Measurements from ENCODE around the gene OBSCN. TPM values are rescaled to one million over a fixed set of nuclear protein-coding genes. Genes with fewer than 3 reads are reported as not detected.

OBSCN gene
- total RNA-seq, 2 experiments from 2014 or later: 13.7 to 14.9 TPM

DNA sequence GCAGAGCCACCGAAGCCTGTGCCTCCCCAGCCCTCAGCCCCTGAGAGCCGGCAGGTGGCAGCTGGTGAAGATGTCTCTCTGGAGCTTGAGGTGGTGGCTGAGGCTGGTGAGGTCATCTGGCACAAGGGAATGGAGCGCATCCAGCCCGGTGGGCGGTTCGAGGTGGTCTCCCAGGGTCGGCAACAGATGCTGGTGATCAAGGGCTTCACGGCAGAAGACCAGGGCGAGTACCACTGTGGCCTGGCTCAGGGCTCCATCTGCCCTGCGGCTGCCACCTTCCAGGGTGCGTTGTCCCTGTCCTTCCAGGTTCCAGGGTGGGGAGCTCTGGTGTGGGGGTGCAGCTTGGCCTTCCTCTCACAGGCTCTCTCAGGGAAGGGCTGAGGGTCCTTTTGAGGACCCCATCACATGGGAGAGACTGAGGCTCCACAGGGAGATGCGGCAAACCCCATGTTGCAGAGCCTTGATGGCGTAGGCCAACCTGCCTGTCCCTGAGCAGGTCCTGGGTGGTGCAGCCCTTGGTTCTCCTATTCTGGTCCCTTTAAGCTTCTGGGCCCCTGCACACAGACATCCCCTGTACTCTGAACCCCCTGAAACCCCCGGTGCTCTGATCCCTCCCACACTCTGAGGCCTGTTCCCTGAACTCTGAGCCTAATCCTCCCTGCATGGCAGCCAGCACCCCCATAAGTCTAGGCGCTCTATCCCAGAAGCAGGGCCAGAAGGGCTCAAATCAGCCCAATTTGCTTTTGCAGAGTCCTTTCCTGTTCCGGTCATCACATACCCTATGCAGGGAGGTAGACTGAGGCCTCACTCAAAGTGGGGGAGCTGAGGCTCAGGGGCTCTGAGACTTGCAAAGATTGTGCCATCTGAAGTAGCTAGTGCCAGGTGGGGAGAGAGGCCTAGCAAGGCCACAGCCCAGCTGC is 110.3 kb downstream of the OBSCN start:
- no peak overlapping the region for H3K4me3 Mint-ChIP-seq
- no peaks in the 10 kb centered on the region for H3K27me3 Mint-ChIP-seq
- no peak for DNase-seq
- H3K36me3 Mint-ChIP-seq: peaks cover under 1% of the 10 kb centered on the region
- H3K27ac Mint-ChIP-seq: no peak overlapping the region
- no peaks in the 10 kb centered on the region for H3K4me1 Mint-ChIP-seq
- no peaks in the 10 kb centered on the region for H3K9me3 Mint-ChIP-seq

DNA sequence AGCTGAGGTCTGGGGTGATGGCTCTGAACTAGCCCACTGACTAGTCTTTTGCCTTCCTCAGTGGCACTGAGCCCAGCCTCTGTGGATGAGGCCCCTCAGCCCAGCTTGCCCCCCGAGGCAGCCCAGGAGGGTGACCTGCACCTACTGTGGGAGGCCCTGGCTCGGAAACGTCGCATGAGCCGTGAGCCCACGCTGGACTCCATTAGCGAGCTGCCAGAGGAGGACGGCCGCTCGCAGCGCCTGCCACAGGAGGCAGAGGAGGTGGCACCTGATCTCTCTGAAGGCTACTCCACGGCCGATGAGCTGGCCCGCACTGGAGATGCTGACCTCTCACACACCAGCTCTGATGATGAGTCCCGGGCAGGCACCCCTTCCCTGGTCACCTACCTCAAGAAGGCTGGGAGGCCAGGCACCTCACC is 111.0 kb downstream of the OBSCN start:
- no peaks in the 10 kb centered on the region for H3K4me1 Mint-ChIP-seq
- no peaks in the 10 kb centered on the region for H3K36me3 Mint-ChIP-seq
- H3K4me3 Mint-ChIP-seq: no peak overlapping the region
- no peaks in the 10 kb centered on the region for H3K27me3 Mint-ChIP-seq
- no peaks in the 10 kb centered on the region for H3K9me3 Mint-ChIP-seq
- DNase-seq: no peak
- no peak overlapping the region for H3K27ac Mint-ChIP-seq

DNA sequence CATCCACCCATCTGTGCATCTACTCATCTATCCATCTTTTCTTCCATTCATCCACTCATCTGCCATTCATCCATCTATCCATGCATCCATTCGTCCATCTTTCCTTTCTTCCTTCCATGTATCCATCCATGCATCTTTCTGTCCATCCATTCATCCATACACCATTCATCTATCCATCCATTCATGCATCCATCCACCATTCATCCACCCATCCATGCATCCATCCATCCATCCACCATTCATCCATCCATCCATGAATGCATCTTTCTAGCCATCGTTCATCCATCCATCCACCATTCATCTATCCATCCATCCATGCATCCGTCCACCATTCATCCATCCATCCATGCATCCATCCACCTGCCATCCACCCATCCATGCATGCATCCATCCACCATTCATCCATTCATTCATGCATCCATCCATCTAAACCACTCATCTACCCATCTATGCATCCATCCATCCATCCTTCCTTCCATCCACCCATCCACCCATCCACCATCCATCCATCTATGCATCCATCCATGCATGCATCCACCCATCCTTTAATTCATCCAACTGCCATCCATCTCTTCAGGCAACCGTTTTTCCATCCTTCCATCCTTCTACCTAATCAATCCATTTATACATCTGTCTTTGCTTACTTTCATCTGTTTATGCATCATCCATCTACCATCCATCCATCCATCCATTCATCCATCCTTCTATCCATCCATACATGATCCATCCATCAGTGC is 111.7 kb downstream of the OBSCN start:
- DNase-seq: no peak
- no peak overlapping the region for H3K27ac Mint-ChIP-seq
- H3K4me3 Mint-ChIP-seq: no peak overlapping the region
- H3K36me3 Mint-ChIP-seq: peaks cover 3% of the 10 kb centered on the region
- no peaks in the 10 kb centered on the region for H3K9me3 Mint-ChIP-seq
- no peaks in the 10 kb centered on the region for H3K27me3 Mint-ChIP-seq
- no peaks in the 10 kb centered on the region for H3K4me1 Mint-ChIP-seq

DNA sequence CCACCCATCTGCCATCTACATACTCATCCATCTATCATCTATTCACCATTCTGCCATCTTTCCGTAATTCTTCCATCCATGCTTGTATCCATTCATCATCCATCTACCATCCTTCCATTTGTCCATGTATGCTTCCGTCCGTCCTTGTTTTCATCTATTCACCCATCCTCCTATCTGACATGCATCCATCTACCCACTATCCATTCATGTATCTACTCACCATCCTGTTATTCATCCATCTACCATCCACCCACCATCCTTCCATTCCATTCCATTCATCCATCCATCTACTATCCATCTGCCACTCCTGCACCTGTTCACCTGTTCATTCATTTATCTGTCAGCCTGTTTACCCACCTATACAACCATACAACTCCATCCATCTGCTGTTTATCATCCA is 112.5 kb downstream of the OBSCN start:
- Mint-ChIP-seq H3K4me1 (no peaks in the 10 kb centered on the region), H3K36me3 (peaks cover 8% of the 10 kb centered on the region), H3K27me3 (no peaks in the 10 kb centered on the region), H3K4me3 (no peak overlapping the region), H3K27ac (no peak overlapping the region), H3K9me3 (no peaks in the 10 kb centered on the region)
- DNase-seq: no peak

DNA sequence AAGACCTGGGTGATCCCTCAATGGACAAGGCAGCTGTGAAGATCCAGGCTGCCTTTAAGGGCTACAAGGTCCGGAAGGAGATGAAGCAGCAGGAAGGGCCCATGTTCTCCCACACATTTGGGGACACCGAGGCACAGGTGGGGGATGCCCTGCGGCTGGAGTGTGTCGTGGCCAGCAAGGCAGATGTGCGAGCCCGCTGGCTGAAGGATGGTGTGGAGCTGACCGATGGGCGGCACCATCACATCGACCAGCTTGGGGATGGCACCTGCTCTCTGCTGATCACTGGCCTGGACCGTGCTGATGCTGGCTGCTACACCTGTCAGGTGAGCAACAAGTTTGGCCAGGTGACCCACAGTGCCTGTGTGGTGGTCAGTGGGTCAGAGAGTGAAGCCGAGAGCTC is 113.6 kb downstream of the OBSCN start:
- Mint-ChIP-seq H3K27ac (no peak overlapping the region), H3K36me3 (peaks cover 13% of the 10 kb centered on the region), H3K9me3 (no peaks in the 10 kb centered on the region), H3K27me3 (no peaks in the 10 kb centered on the region), H3K4me3 (no peak overlapping the region), H3K4me1 (no peaks in the 10 kb centered on the region)
- no peak for DNase-seq

DNA sequence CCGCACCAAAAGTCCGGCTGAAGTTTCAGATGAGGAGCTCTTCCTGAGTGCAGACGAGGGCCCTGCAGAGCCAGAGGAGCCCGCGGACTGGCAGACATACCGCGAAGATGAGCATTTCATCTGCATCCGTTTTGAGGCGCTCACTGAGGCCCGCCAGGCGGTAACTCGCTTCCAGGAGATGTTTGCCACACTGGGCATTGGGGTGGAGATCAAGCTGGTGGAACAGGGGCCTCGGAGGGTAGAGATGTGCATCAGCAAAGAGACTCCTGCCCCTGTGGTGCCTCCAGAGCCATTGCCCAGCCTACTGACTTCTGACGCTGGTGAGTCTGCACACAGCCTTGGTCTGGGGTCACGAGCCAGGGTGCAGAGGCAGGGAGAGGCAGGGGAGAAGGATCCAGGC is 114.1 kb downstream of the OBSCN start:
- H3K9me3 Mint-ChIP-seq: no peaks in the 10 kb centered on the region
- H3K4me3 Mint-ChIP-seq: no peak overlapping the region
- DNase-seq: no peak
- H3K36me3 Mint-ChIP-seq: peaks cover 13% of the 10 kb centered on the region
- H3K27ac Mint-ChIP-seq: no peak overlapping the region
- no peaks in the 10 kb centered on the region for H3K27me3 Mint-ChIP-seq
- no peaks in the 10 kb centered on the region for H3K4me1 Mint-ChIP-seq

DNA sequence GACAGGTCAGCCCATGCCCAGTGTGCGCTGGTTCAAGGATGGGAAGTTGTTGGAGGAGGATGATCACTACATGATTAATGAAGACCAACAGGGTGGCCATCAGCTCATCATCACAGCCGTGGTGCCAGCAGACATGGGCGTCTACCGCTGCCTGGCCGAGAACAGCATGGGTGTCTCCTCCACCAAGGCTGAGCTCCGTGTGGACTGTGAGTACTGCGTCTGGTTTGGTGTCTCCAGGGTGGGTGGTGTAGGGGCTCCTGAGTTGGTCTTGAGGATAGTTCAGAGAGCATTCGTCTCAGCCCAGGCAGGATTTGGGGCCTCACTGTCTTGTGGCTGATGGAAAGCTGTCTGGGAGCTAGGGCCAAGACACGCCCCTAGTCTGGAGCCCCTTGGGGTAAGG is 115.6 kb downstream of the OBSCN start:
- Mint-ChIP-seq H3K27me3 (no peaks in the 10 kb centered on the region), H3K27ac (no peak overlapping the region), H3K9me3 (no peaks in the 10 kb centered on the region), H3K4me3 (no peak overlapping the region), H3K4me1 (no peaks in the 10 kb centered on the region), H3K36me3 (peaks cover 15% of the 10 kb centered on the region)
- DNase-seq: no peak

DNA sequence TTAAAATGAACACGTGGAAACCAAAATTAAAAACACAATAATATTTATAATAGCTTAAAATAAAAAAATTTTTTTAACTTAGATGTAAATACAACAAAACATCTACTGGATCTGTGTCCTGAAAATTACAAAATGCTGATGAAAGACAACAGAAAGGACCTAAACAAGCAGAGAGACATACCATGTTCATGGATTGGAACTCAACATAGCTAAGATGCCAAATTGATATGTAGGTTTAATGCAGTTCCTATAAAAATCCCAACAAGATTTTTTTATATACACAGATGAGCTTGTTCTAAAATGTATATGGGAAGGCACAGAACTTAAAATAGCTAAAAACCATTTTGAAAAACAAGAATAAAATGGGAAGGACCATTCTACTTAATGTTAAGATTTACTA is 117.4 kb downstream of the OBSCN start:
- Mint-ChIP-seq H3K27ac (no peak overlapping the region), H3K4me1 (peaks cover 4% of the 10 kb centered on the region), H3K36me3 (peaks cover 17% of the 10 kb centered on the region), H3K27me3 (no peaks in the 10 kb centered on the region), H3K4me3 (no peak overlapping the region), H3K9me3 (no peaks in the 10 kb centered on the region)
- DNase-seq: no peak

DNA sequence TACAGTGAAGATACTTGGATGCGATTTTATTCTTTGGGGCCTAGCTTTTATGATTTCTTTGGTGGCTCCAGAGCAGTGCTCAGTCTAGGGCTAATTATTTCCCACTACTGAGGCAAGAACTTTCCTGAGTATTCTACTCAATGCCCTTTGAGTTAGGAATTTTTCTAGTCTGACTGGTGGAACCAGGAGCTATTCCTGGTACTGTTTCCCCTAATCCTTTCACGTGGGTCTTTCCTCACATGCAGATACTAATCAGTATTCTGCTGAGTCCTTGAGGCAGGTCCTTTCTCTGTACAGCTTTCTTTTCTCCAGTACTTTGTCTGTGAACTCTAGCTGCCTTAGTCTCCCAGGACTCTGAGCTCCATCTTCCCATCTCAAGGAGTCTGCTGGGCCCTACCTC is 122.0 kb downstream of the OBSCN start:
- Mint-ChIP-seq H3K27me3 (no peaks in the 10 kb centered on the region), H3K4me1 (peaks cover 4% of the 10 kb centered on the region), H3K36me3 (peaks cover 12% of the 10 kb centered on the region), H3K9me3 (no peaks in the 10 kb centered on the region), H3K27ac (no peak overlapping the region), H3K4me3 (no peak overlapping the region)
- no peak for DNase-seq

DNA sequence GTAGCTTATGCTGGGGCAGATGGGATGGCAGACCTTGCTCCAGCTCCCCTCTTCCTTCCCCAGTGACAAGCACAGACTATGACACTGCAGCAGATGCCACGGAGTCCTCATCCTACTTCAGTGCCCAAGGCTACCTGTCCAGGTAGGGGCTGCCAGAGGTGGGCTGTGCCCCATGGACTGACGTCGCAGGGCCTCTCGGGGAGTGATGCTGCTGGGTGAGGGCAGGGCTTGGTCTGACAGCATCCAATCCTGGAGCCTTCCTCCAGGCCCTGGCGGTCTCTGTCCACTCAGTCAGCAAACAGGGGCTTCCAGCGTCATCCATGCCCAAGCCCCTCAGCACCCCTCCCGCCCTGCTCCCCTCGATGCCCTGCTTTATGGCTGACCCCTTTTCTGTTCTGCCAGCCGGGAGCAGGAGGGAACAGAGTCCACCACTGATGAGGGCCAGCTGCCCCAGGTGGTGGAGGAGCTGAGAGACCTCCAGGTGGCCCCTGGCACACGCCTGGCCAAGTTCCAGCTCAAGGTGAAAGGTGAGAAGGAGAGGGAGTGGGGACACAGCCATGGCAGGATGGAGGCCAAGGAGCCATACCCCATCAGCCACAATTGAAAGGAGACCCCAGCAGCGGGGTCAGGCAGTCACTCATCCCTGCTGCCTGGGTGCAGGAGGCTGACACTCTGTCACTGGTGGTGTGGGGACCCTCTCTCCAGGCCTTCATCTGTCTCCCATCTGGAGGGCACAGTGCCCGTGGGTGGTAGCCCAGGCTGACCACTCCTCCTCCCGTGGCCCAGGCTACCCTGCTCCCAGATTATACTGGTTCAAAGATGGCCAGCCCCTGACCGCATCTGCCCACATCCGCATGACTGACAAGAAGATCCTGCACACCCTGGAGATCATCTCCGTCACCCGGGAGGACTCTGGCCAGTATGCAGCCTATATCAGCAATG is 125.2 kb downstream of the OBSCN start:
- no peak for DNase-seq
- no peak overlapping the region for H3K4me3 Mint-ChIP-seq
- H3K9me3 Mint-ChIP-seq: no peaks in the 10 kb centered on the region
- H3K27me3 Mint-ChIP-seq: no peaks in the 10 kb centered on the region
- H3K27ac Mint-ChIP-seq: no peak overlapping the region
- H3K36me3 Mint-ChIP-seq: peaks cover 2% of the 10 kb centered on the region
- peaks cover 4% of the 10 kb centered on the region for H3K4me1 Mint-ChIP-seq

DNA sequence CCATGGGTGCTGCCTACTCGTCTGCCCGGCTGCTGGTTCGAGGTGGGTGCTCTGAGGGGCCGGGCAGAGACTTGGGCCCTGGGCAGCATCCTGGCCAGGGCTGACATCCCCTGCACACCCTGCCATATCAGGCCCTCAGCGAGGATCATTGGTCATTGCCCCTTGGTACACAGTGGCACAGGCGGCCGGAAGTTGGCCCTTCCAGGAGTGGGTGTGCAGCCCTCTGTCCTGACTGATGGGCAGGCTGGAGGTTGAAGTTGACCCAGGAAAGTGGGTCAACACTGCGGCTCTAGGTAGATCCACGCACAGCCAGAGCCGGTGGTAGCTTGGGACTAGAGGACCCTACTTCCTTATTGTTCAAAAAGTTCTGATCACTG is 125.9 kb downstream of the OBSCN start:
- H3K27me3 Mint-ChIP-seq: no peaks in the 10 kb centered on the region
- no peaks in the 10 kb centered on the region for H3K9me3 Mint-ChIP-seq
- H3K27ac Mint-ChIP-seq: no peak overlapping the region
- DNase-seq: no peak
- peaks cover 4% of the 10 kb centered on the region for H3K4me1 Mint-ChIP-seq
- peaks cover 2% of the 10 kb centered on the region for H3K36me3 Mint-ChIP-seq
- H3K4me3 Mint-ChIP-seq: no peak overlapping the region

DNA sequence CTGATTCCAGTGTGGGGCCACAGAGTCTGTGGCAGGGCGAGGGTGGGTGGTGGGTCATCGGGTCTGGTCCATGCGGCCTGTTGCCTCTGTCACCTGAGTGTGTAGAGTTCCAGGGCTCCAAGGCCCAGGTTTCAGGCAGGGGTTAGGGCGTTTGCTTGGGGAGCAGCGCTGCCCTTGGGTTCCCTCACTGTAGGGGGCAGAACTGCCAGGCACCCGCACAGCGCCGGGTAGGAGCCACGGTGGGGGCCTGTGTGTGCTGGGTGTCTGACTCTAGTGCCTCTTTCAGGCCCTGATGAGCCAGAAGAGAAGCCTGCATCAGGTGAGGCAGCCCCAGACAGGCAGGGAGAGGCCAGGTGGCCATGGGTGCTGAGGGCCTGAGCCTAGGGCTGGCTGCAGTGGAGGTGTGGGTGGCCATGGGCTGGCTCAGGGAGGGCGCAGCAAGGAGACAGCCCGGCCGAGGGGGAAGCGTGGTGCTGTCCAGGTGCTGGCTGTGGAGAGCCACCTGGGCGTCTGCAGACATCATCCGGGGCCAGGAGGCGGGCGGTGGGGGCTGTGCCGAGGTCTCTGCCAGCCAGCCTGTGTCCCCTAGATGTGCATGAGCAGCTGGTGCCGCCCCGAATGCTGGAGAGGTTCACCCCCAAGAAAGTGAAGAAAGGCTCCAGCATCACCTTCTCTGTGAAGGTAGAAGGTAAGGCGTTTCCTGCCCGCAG is 126.5 kb downstream of the OBSCN start:
- H3K9me3 Mint-ChIP-seq: no peaks in the 10 kb centered on the region
- DNase-seq: no peak
- peaks cover 2% of the 10 kb centered on the region for H3K36me3 Mint-ChIP-seq
- no peak overlapping the region for H3K4me3 Mint-ChIP-seq
- H3K27me3 Mint-ChIP-seq: no peaks in the 10 kb centered on the region
- no peak overlapping the region for H3K27ac Mint-ChIP-seq
- H3K4me1 Mint-ChIP-seq: peaks cover 4% of the 10 kb centered on the region

DNA sequence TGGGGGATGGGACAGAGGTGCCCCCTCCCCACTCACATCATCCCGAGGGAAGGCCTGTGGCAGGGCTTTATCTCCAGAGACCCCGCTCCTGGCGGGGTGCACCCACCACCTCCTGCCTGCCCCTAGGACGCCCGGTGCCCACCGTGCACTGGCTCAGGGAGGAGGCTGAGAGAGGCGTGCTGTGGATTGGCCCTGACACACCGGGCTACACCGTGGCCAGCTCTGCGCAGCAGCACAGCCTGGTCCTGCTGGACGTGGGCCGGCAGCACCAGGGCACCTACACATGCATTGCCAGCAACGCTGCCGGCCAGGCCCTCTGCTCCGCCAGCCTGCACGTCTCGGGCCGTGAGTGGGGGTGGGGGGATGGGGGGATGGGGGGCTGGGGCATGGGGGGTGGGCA is 127.1 kb downstream of the OBSCN start:
- no peaks in the 10 kb centered on the region for H3K4me1 Mint-ChIP-seq
- no peak overlapping the region for H3K27ac Mint-ChIP-seq
- DNase-seq: no peak
- no peaks in the 10 kb centered on the region for H3K9me3 Mint-ChIP-seq
- H3K27me3 Mint-ChIP-seq: no peaks in the 10 kb centered on the region
- no peak overlapping the region for H3K4me3 Mint-ChIP-seq
- H3K36me3 Mint-ChIP-seq: no peaks in the 10 kb centered on the region

DNA sequence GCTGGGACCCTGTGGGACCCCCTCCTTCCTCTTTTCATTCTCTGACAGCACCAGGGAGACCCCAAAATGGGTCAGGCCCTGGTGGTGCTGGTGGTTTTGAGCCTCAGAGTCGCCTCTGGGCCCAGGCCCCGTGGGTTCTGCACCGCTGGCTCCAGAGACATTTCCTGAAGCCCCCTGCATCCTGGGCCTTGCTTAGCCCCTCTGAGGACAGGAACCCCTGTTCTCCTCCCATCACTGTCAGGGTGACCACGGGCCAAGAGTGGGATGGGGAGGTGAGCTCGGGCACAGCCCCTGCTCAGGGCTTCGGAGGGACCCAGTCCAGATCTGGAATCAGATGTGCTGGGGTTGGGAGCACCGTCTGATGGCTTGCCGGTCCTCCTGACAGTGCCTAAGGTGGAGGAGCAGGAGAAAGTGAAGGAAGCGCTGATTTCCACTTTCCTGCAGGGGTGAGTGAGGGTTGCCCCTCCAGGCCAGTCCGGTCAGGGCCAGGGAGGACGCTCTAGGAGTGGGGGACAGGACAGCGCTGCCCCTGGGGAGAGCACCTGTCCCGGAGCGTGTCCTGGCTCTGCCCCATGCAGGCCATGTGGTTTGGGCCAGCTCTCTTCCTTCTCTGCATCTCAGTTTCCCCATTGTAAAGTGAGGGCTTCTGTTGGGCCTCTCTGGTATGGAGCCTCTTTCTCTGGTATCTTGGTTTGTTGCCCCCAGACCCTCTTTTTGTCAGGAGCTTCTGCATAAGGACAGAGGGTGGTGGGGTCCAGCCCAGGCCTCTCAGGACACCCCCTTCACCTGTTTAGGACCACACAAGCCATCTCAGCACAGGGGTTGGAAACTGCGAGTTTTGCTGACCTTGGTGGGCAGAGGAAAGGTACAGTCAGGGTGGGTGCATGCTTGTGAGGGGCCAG is 127.8 kb downstream of the OBSCN start:
- Mint-ChIP-seq H3K4me1 (no peaks in the 10 kb centered on the region), H3K36me3 (no peaks in the 10 kb centered on the region), H3K9me3 (no peaks in the 10 kb centered on the region), H3K27ac (no peak overlapping the region), H3K27me3 (no peaks in the 10 kb centered on the region), H3K4me3 (no peak overlapping the region)
- no peak for DNase-seq

Measured in activated naive CD8-positive, alpha-beta T cell treated with anti-CD3 and anti-CD28 coated beads for 36 hours (primary cell).